HCT116 (cell line): ENCODE data around the gene PAQR7. TPM values are rescaled to one million over a fixed set of nuclear protein-coding genes. Genes with fewer than 3 reads are reported as not detected.

Source experiments
- ATAC-seq: fragments of 200-7000 bp; cut with Tn5 transposase; 2 replicates; pipeline ENCODE4 v1.9.1; 2020; ENCODE audit warnings: mild to moderate bottlenecking, moderate library complexity
- BruUV-seq: library from RNA; stranded (reverse); fragments of 400-500 nt; replicated peaks from 2 replicates; lab custom pipeline; 2021; lab: Mats Ljungman, UMichigan
- CTCF ChIA-PET: fragments of 300-600 bp; sonication (Branson Sonifier 250); formaldehyde crosslinking; loops from one replicate; lab custom pipeline; 2021; ENCODE audit warnings: antibody characterized with exemption; lab: Charles Lee
- POLR2A ChIA-PET: fragments of 300-600, 350-600 bp; sonication (Branson Sonifier 250); formaldehyde crosslinking; loops from one replicate; lab custom pipeline; 2021; ENCODE audit warnings: antibody characterized with exemption; lab: Charles Lee
- RAD21 ChIA-PET, 2 experiments: fragments of 300-600 bp; sonication (Branson Sonifier 250); formaldehyde crosslinking; loops; one replicate each; lab custom pipeline; 2023; ENCODE audit warnings: low total read pairs in 2 of 2; ENCODE audit not compliant: uncharacterized antibody in 2 of 2, unreplicated experiment in 2 of 2, low non-redundant PET in 1 of 2; lab: Charles Lee
- DNase-seq: peaks from one replicate; pipeline ENCODE4 v3.0.0-alpha.2; 2010; ENCODE audit warnings: low read depth, low spot score
- H2AFZ ChIP-seq: fragments of 200-600 bp; shearing (Covaris generic), sonication (generic); 2 replicates; pipeline ENCODE4 v1.6.1; 2017; ENCODE audit warnings: low read depth, mixed run types, mixed read lengths, antibody characterized with exemption, low read length; ENCODE audit not compliant: poor library complexity, severe bottlenecking
- H3K27ac ChIP-seq: 2 replicates; pipeline ENCODE4 v1.5.1; 2012; ENCODE audit warnings: low read depth, low read length
- H3K27me3 ChIP-seq: fragments of 200-600 bp; sonication (generic); 2 replicates; pipeline ENCODE4 v1.6.1; 2016; ENCODE audit warnings: mixed run types, low read length, mixed read lengths; ENCODE audit not compliant: insufficient read depth
- H3K36me3 ChIP-seq, 2 experiments: fragments of 200-500 bp in 1 of 2; fragments of 200-600 bp in 1 of 2; sonication (Bioruptor generic) in 1 of 2; sonication (generic) in 1 of 2; 2 replicates each; pipeline versions ENCODE4 v1.5.1 to v1.6.1; 2014 to 2016; ENCODE audit warnings: low read length in 2 of 2, inconsistent platforms in 1 of 2, mixed read lengths in 1 of 2, mixed run types in 1 of 2; ENCODE audit not compliant: insufficient read depth in 2 of 2, control insufficient read depth in 1 of 2
- H3K4me1 ChIP-seq, 2 experiments: fragments of 200-600 bp in 1 of 2; sonication (generic) in 1 of 2; 2 replicates each; pipeline versions ENCODE4 v1.5.1 to v1.6.1; 2012 to 2017; ENCODE audit warnings: low read length in 2 of 2, inconsistent platforms in 1 of 2, mild to moderate bottlenecking in 1 of 2, mixed read lengths in 1 of 2, mixed run types in 1 of 2, moderate library complexity in 1 of 2; ENCODE audit not compliant: insufficient read depth in 2 of 2, control insufficient read depth in 1 of 2
- H3K4me2 ChIP-seq: fragments of 200-600 bp; sonication (generic); 2 replicates; pipeline ENCODE4 v1.6.1; 2017; ENCODE audit warnings: mixed run types, low read length, mixed read lengths
- H3K4me3 ChIP-seq, 2 experiments: fragments of 200-600 bp in 1 of 2; sonication (generic) in 1 of 2; replicated peaks in 1 of 2; 2 replicates each; pipeline ENCODE4 v1.5.1; 2011 to 2016; ENCODE audit warnings: low read length in 2 of 2, control low read depth in 1 of 2, low read depth in 1 of 2, mild to moderate bottlenecking in 1 of 2, mixed read lengths in 1 of 2, mixed run types in 1 of 2
- H3K79me2 ChIP-seq: fragments of 200-600 bp; sonication (generic); 2 replicates; pipeline ENCODE4 v1.6.1; 2017; ENCODE audit warnings: mild to moderate bottlenecking, mixed run types, low read length, moderate library complexity, mixed read lengths; ENCODE audit not compliant: insufficient read depth
- H3K9ac ChIP-seq: fragments of 200-600 bp; sonication (generic); 2 replicates; pipeline ENCODE4 v1.6.1; 2016; ENCODE audit warnings: low read length, mixed read lengths
- H3K9me2 ChIP-seq: fragments of 200-600 bp; sonication (generic), shearing (Covaris generic); 2 replicates; pipeline ENCODE4 v1.6.1; 2017; ENCODE audit warnings: mixed run types, mild to moderate bottlenecking, moderate library complexity; ENCODE audit not compliant: insufficient read depth
- H3K9me3 ChIP-seq, 2 experiments: fragments of 200-500 bp in 1 of 2; fragments of 200-600 bp in 1 of 2; sonication (Bioruptor generic) in 1 of 2; sonication (generic) in 1 of 2; 2 replicates each; pipeline ENCODE4 v1.6.1; 2014 to 2017; ENCODE audit warnings: low read length in 2 of 2, mixed read lengths in 2 of 2, inconsistent platforms in 1 of 2, low read depth in 1 of 2, mild to moderate bottlenecking in 1 of 2, mixed run types in 1 of 2, moderate library complexity in 1 of 2; ENCODE audit not compliant: control insufficient read depth in 1 of 2, insufficient read depth in 1 of 2
- H4K20me1 ChIP-seq: fragments of 200-600 bp; sonication (generic), shearing (Covaris generic); 2 replicates; pipeline ENCODE4 v1.6.1; 2017; ENCODE audit warnings: mixed run types, mild to moderate bottlenecking, moderate library complexity; ENCODE audit not compliant: insufficient read depth
- CEBPB ChIP-seq: IDR thresholded peaks from 2 replicates; pipeline ENCODE4 v1.6.1; 2012; ENCODE audit warnings: low read depth
- CTCF ChIP-seq, 3 experiments: fragments of 200-600 bp in 1 of 3; sonication (generic) in 1 of 3; IDR thresholded peaks in 2 of 3; conservative IDR thresholded peaks in 1 of 3; 2 replicates each; pipeline ENCODE4 v1.5.1; 2012 to 2017; ENCODE audit warnings: low read depth in 2 of 3, low read length in 2 of 3, antibody characterized with exemption in 1 of 3, borderline replicate concordance in 1 of 3, control low read depth in 1 of 3, mild to moderate bottlenecking in 1 of 3, mixed read lengths in 1 of 3, mixed run types in 1 of 3, moderate library complexity in 1 of 3; ENCODE audit not compliant: insufficient read depth in 1 of 3
- EGR1 ChIP-seq: IDR thresholded peaks from 2 replicates; pipeline ENCODE4 v1.6.1; 2012; ENCODE audit warnings: low read depth
- ELF1 ChIP-seq: IDR thresholded peaks from 2 replicates; pipeline ENCODE4 v1.6.1; 2012; ENCODE audit warnings: low read depth, borderline replicate concordance
- FOSL1 ChIP-seq: IDR thresholded peaks from 2 replicates; pipeline ENCODE4 v1.6.1; 2012; ENCODE audit warnings: low read depth
- POLR2A ChIP-seq: IDR thresholded peaks from 2 replicates; pipeline ENCODE4 v1.7.0; 2011; ENCODE audit warnings: borderline replicate concordance; ENCODE audit not compliant: insufficient read depth, insufficient read length; ENCODE audit errors: extremely low read depth
- POLR2AphosphoS5 ChIP-seq: IDR thresholded peaks from 2 replicates; pipeline ENCODE4 v1.6.1; 2011; ENCODE audit warnings: mild to moderate bottlenecking, low read depth, low read length, moderate library complexity
- RAD21 ChIP-seq: IDR thresholded peaks from 2 replicates; pipeline ENCODE4 v1.6.1; 2012; ENCODE audit warnings: low read depth, mild to moderate bottlenecking
- SIN3A ChIP-seq: IDR thresholded peaks from 2 replicates; pipeline ENCODE4 v1.6.1; 2012; ENCODE audit warnings: low read depth
- YY1 ChIP-seq: IDR thresholded peaks from 2 replicates; pipeline ENCODE4 v1.6.1; 2011; ENCODE audit warnings: low read length, low read depth, moderate library complexity, mild to moderate bottlenecking; ENCODE audit not compliant: insufficient replicate concordance; ENCODE audit errors: extremely low read depth
- intact Hi-C: fragments of 100-400 bp; cut with micrococcal nuclease; formaldehyde crosslinking; loops from 2 replicates; pipeline ENCODE4 v1.10.0; 2022
- total RNA-seq: library from RNA; stranded (reverse); gene quantifications from one replicate; pipeline ENCODE4 v1.2.1, GENCODE V29; 2021; ENCODE audit not compliant: unreplicated experiment
- TF ChIP-seq, protein P1 (sequence below): IDR thresholded peaks from 2 replicates; pipeline ENCODE4 v1.6.1; 2011; ENCODE audit warnings: mild to moderate bottlenecking, low read length, moderate library complexity; ENCODE audit not compliant: insufficient replicate concordance; ENCODE audit errors: extremely low read depth
- TF ChIP-seq, protein P2 (sequence below): IDR thresholded peaks from 2 replicates; pipeline ENCODE4 v1.6.1; 2012; ENCODE audit warnings: low read depth

The PAQR7 gene
- total RNA-seq, 1 experiment from 2014 or later = 13.1 TPM

DNA sequence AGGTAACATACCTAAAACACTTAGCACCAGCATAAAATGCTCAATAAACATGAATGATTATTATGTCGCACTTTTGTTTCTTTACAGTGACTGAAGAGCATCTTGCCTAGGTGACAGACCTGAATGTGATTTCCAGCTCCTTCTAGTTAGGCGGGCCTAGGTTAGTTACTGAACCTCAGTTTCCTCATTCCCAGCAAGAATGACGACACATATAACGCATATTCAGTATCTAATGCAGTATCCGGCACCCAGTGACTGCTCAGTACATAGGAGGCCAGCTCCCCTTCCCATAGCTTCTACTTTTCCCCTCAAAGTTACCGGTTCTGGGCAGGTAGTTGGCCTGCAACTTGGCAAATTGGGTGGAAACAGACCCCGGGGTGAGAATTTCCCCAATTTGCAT is 17.0 kb downstream of the PAQR7 start:
- Histone ChIP-seq H3K79me2 (peaks cover 56% of the 10 kb centered on the region), H3K27ac (peak overlapping the region; percentile 81), H2AFZ (no peak overlapping the region), H3K4me1 (peaks cover 30 to 51% of the 10 kb centered on the region in 2 experiments), H3K4me2 (peak overlapping the region; percentile 98), H3K36me3 (0 out of 4 replicates have a peak, but pooled peaks cover 0 to 6% of the 10 kb centered on the region in 2 experiments), H3K9ac (peak overlapping the region; percentile 99), H3K27me3 (no peaks in the 10 kb centered on the region), H3K9me3 (no peaks in the 10 kb centered on the region), H3K9me2 (no peaks in the 10 kb centered on the region), H4K20me1 (0 out of 2 replicates have a peak, but pooled peaks cover 3% of the 10 kb centered on the region), H3K4me3 (peak overlapping the region; percentile 97 to 99)
- TSS peak; percentile 60 for BruUV-seq
- RAD21 ChIA-PET = no interaction called here
- CTCF ChIA-PET = no interaction called here
- intact Hi-C loops = loop anchor here (2.0 kb wide), 1 partner anchor 34 kb away; no protein-coding TSS in a partner anchor
- POLR2A ChIA-PET = no interaction called here
- TF ChIP-seq CTCF (IDR thresholded peaks at IDR 0.05 in 2 of 3, conservative IDR thresholded peaks at IDR 0.05 in 1 of 3; ENCODE audit: borderline replicate concordance in 1 of 3, insufficient read depth in 1 of 3, low read depth in 2 of 3, low read length in 2 of 3) (0 out of 6 replicates have a peak, but pooled peaks of 1 of the 3 experiments have one; percentile 4), SIN3A (no peak)
- DNase-seq (no peak), ATAC-seq (peak; percentile 6)

GRCh38 chr1:25856856-25857255 is 18.7 kb downstream of the PAQR7 start:
- POLR2A ChIA-PET = interaction anchor here (0.7 to 1.1 kb wide), 2 partner anchors 10 to 37 kb away, joined by 3 read pairs; no protein-coding TSS in a partner anchor
- no peak overlapping the region for H3K27ac ChIP-seq
- no peaks in the 10 kb centered on the region for H4K20me1 ChIP-seq
- H3K4me1 ChIP-seq = peaks cover 19 to 39% of the 10 kb centered on the region in 2 experiments
- H2AFZ ChIP-seq = no peak overlapping the region
- RAD21 ChIA-PET = no interaction called here
- no peaks in the 10 kb centered on the region for H3K9me3 ChIP-seq
- ATAC-seq (no peak), DNase-seq (no peak)
- no peaks in the 10 kb centered on the region for H3K27me3 ChIP-seq
- no peak overlapping the region for H3K4me3 ChIP-seq
- peaks cover 72% of the 10 kb centered on the region for H3K79me2 ChIP-seq
- intact Hi-C loops = no loop called here
- H3K9ac ChIP-seq = no peak overlapping the region
- CTCF ChIA-PET = interaction anchor here (1.3 kb wide), 1 partner anchor 20 kb away, joined by 4 read pairs; no protein-coding TSS in a partner anchor
- BruUV-seq = TSS peak; percentile 21
- TF ChIP-seq CEBPB (no peak), POLR2A (no peak), FOSL1 (no peak), YY1 (no peak), RAD21 (no peak), POLR2AphosphoS5 (no peak), ELF1 (no peak), EGR1 (no peak)
- TF ChIP-seq, protein P1, sequence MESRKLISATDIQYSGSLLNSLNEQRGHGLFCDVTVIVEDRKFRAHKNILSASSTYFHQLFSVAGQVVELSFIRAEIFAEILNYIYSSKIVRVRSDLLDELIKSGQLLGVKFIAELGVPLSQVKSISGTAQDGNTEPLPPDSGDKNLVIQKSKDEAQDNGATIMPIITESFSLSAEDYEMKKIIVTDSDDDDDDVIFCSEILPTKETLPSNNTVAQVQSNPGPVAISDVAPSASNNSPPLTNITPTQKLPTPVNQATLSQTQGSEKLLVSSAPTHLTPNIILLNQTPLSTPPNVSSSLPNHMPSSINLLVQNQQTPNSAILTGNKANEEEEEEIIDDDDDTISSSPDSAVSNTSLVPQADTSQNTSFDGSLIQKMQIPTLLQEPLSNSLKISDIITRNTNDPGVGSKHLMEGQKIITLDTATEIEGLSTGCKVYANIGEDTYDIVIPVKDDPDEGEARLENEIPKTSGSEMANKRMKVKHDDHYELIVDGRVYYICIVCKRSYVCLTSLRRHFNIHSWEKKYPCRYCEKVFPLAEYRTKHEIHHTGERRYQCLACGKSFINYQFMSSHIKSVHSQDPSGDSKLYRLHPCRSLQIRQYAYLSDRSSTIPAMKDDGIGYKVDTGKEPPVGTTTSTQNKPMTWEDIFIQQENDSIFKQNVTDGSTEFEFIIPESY = no peak
- TF ChIP-seq, protein P2, sequence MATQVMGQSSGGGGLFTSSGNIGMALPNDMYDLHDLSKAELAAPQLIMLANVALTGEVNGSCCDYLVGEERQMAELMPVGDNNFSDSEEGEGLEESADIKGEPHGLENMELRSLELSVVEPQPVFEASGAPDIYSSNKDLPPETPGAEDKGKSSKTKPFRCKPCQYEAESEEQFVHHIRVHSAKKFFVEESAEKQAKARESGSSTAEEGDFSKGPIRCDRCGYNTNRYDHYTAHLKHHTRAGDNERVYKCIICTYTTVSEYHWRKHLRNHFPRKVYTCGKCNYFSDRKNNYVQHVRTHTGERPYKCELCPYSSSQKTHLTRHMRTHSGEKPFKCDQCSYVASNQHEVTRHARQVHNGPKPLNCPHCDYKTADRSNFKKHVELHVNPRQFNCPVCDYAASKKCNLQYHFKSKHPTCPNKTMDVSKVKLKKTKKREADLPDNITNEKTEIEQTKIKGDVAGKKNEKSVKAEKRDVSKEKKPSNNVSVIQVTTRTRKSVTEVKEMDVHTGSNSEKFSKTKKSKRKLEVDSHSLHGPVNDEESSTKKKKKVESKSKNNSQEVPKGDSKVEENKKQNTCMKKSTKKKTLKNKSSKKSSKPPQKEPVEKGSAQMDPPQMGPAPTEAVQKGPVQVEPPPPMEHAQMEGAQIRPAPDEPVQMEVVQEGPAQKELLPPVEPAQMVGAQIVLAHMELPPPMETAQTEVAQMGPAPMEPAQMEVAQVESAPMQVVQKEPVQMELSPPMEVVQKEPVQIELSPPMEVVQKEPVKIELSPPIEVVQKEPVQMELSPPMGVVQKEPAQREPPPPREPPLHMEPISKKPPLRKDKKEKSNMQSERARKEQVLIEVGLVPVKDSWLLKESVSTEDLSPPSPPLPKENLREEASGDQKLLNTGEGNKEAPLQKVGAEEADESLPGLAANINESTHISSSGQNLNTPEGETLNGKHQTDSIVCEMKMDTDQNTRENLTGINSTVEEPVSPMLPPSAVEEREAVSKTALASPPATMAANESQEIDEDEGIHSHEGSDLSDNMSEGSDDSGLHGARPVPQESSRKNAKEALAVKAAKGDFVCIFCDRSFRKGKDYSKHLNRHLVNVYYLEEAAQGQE = no peak
- no peaks in the 10 kb centered on the region for H3K9me2 ChIP-seq
- no peak overlapping the region for H3K4me2 ChIP-seq
- no peaks in the 10 kb centered on the region for H3K36me3 ChIP-seq
